Right lobe of liver (tissue), 4 donors: ENCODE data around the gene G6PD.

Experiments used
- POLR2A ChIP-seq: fragments of 450-650 bp; IDR thresholded peaks from one replicate; pipeline ENCODE4 v1.6.1; 2017; ENCODE audit warnings: antibody characterized with exemption, mild to moderate bottlenecking
- TF ChIP-seq, protein P1 (sequence below), 4 donors: fragments of 200-600 bp in 3 of 4; fragments of 450-650 bp in 1 of 4; IDR thresholded peaks; one replicate each; pipeline versions ENCODE4 v1.5.1 to v1.8.0; 2016 to 2022; ENCODE audit warnings: antibody characterized with exemption in 4 of 4, mild to moderate bottlenecking in 2 of 4
- donor health status: DM: no; HTN: no; CAD: no.
- donor health status: DM: no; HTN: no; CAD: no.
- donor health status: DM: no; HTN: yes; CAD: no.

GRCh38 chrX:154594491-154594890 lies 47.8 kb upstream of the G6PD start:
- TF ChIP-seq, protein P1, sequence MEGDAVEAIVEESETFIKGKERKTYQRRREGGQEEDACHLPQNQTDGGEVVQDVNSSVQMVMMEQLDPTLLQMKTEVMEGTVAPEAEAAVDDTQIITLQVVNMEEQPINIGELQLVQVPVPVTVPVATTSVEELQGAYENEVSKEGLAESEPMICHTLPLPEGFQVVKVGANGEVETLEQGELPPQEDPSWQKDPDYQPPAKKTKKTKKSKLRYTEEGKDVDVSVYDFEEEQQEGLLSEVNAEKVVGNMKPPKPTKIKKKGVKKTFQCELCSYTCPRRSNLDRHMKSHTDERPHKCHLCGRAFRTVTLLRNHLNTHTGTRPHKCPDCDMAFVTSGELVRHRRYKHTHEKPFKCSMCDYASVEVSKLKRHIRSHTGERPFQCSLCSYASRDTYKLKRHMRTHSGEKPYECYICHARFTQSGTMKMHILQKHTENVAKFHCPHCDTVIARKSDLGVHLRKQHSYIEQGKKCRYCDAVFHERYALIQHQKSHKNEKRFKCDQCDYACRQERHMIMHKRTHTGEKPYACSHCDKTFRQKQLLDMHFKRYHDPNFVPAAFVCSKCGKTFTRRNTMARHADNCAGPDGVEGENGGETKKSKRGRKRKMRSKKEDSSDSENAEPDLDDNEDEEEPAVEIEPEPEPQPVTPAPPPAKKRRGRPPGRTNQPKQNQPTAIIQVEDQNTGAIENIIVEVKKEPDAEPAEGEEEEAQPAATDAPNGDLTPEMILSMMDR (IDR thresholded peaks at IDR 0.05) = no peak
- TF ChIP-seq POLR2A = no peak
